Endothelial cell of umbilical vein (primary cell): ENCODE measurements around the gene PLEKHS1. TPM values are rescaled to one million over a fixed set of nuclear protein-coding genes. Genes with fewer than 3 reads are reported as not detected.

Experiments
- BruUV-seq: library from RNA; stranded (reverse); fragments of 400-500 nt; replicated peaks from 2 replicates; lab custom pipeline; 2021; lab: Mats Ljungman, UMichigan
- CTCF ChIA-PET: fragments of 300-600, 350-600 bp; sonication (Branson Sonifier 250); formaldehyde crosslinking; loops from one replicate; lab custom pipeline; 2021; ENCODE audit warnings: antibody characterized with exemption, inconsistent platforms; lab: Charles Lee
- POLR2A ChIA-PET: fragments of 300-600, 350-600 bp; sonication (Branson Sonifier 250); formaldehyde crosslinking; loops from one replicate; lab custom pipeline; 2021; ENCODE audit warnings: antibody characterized with exemption, inconsistent platforms; lab: Charles Lee
- DNase-seq: peaks from one replicate; pipeline ENCODE4 v3.0.0-alpha.2; 2011; ENCODE audit warnings: low read depth, low spot score
- FAIRE-seq: peaks from 2 replicates; lab custom pipeline; 2011; peaks lifted over from hg19 to GRCh38; lab: Jason Lieb, UNC
- H2AFZ ChIP-seq: 2 replicates; pipeline ENCODE4 v1.6.0; 2012; ENCODE audit warnings: low read depth, low read length, control low read depth, inconsistent platforms
- H3K27ac ChIP-seq: 2 replicates; pipeline ENCODE4 v1.5.1; 2011; ENCODE audit warnings: low read depth, mild to moderate bottlenecking, control low read depth, low read length, moderate library complexity; ENCODE audit not compliant: insufficient read depth
- H3K27me3 ChIP-seq, 2 experiments: 2 replicates each; pipeline versions ENCODE4 v1.6.0 to v1.6.1; 2011; ENCODE audit warnings: low read length in 2 of 2, mixed read lengths in 1 of 2; ENCODE audit not compliant: control insufficient read depth in 2 of 2, insufficient read depth in 2 of 2
- H3K36me3 ChIP-seq, 2 experiments: 2 replicates in 1 of 2; 3 replicates in 1 of 2; pipeline ENCODE4 v1.5.1; 2011; ENCODE audit warnings: low read length in 2 of 2, mild to moderate bottlenecking in 1 of 2, moderate library complexity in 1 of 2; ENCODE audit not compliant: control insufficient read depth in 2 of 2, insufficient read depth in 2 of 2; ENCODE audit errors: extremely low read depth in 1 of 2
- H3K4me1 ChIP-seq: 3 replicates; pipeline ENCODE4 v1.5.1; 2011; ENCODE audit warnings: mild to moderate bottlenecking, low read length; ENCODE audit not compliant: control insufficient read depth, insufficient read depth; ENCODE audit errors: extremely low read depth
- H3K4me2 ChIP-seq: 2 replicates; pipeline ENCODE4 v1.6.1; 2011; ENCODE audit warnings: low read length, control low read depth, mixed read lengths; ENCODE audit not compliant: insufficient read depth
- H3K4me3 ChIP-seq, 3 experiments: fragments of 200-600 bp in 1 of 3; sonication (generic), shearing (Covaris generic) in 1 of 3; replicated peaks in 1 of 3; 2 replicates each; pipeline ENCODE4 v1.5.1; 2011 to 2016; ENCODE audit warnings: control low read depth in 3 of 3, low read length in 3 of 3, mild to moderate bottlenecking in 2 of 3, inconsistent platforms in 1 of 3, low read depth in 1 of 3, moderate library complexity in 1 of 3; ENCODE audit not compliant: insufficient read depth in 1 of 3
- H3K79me2 ChIP-seq: 2 replicates; pipeline ENCODE4 v1.6.0; 2012; ENCODE audit warnings: low read length, inconsistent platforms; ENCODE audit not compliant: control insufficient read depth, insufficient read depth
- H3K9ac ChIP-seq: replicated peaks from 2 replicates; pipeline ENCODE3; 2011; ENCODE audit warnings: low read length, control low read depth; ENCODE audit not compliant: insufficient read depth; ENCODE audit errors: extremely low read depth
- H3K9me1 ChIP-seq: replicated peaks from 3 replicates; pipeline ENCODE4 v1.6.0; 2011; ENCODE audit warnings: mild to moderate bottlenecking, low read length; ENCODE audit not compliant: control insufficient read depth, insufficient read depth; ENCODE audit errors: extremely low read depth
- H3K9me3 ChIP-seq: replicated peaks from 2 replicates; pipeline ENCODE4 v1.5.1; 2012; ENCODE audit warnings: low read length, inconsistent platforms; ENCODE audit not compliant: control insufficient read depth, insufficient read depth
- H4K20me1 ChIP-seq: replicated peaks from 2 replicates; pipeline ENCODE3; 2011; ENCODE audit warnings: mild to moderate bottlenecking, low read length; ENCODE audit not compliant: control insufficient read depth, insufficient read depth; ENCODE audit errors: extremely low read depth
- CTCF ChIP-seq, 2 donors: IDR thresholded peaks; 1 replicate in 1 of 2; 2 replicates in 1 of 2; pipeline ENCODE4 v1.5.1; 2011; ENCODE audit warnings: low read length in 2 of 2, mild to moderate bottlenecking in 2 of 2, moderate library complexity in 2 of 2, control low read depth in 1 of 2, inconsistent platforms in 1 of 2, low read depth in 1 of 2; ENCODE audit not compliant: insufficient read depth in 1 of 2; ENCODE audit errors: extremely low read depth in 1 of 2
- EZH2 ChIP-seq: IDR thresholded peaks from 2 replicates; pipeline ENCODE4 v1.6.1; 2012; ENCODE audit warnings: borderline replicate concordance, low read depth, mild to moderate bottlenecking, moderate library complexity, low read length, inconsistent platforms; ENCODE audit not compliant: severe bottlenecking
- FOS ChIP-seq: IDR thresholded peaks from 2 replicates; pipeline ENCODE4 v1.6.1; 2011; ENCODE audit warnings: mild to moderate bottlenecking, low read length, moderate library complexity, borderline replicate concordance; ENCODE audit not compliant: insufficient read depth
- GATA2 ChIP-seq: IDR thresholded peaks from 2 replicates; pipeline ENCODE4 v1.7.0; 2011; ENCODE audit warnings: low read depth, mild to moderate bottlenecking, moderate library complexity, mixed read lengths, low read length; ENCODE audit not compliant: insufficient read length, insufficient read depth
- JUN ChIP-seq: IDR thresholded peaks from 2 replicates; pipeline ENCODE4 v1.6.1; 2011; ENCODE audit warnings: borderline replicate concordance, low read depth; ENCODE audit not compliant: insufficient read length, insufficient read depth
- MAX ChIP-seq: IDR thresholded peaks from 2 replicates; pipeline ENCODE4 v1.6.1; 2011; ENCODE audit not compliant: insufficient read depth, insufficient read length
- MYC ChIP-seq: IDR thresholded peaks from one replicate; pipeline ENCODE4 v1.6.1; 2011; ENCODE audit warnings: mild to moderate bottlenecking, low read depth, low read length
- POLR2A ChIP-seq: IDR thresholded peaks from 2 replicates; pipeline ENCODE4 v1.6.1; 2012; ENCODE audit warnings: low read depth, mild to moderate bottlenecking, control low read depth, low read length
- POLR2AphosphoS5 ChIP-seq: IDR thresholded peaks from 2 replicates; pipeline ENCODE4 v1.6.1; 2012; ENCODE audit warnings: low read depth, mild to moderate bottlenecking, control low read depth, low read length, moderate library complexity; ENCODE audit not compliant: insufficient read depth
- dilution Hi-C: fragments of 300-500 bp; cut with MboI; formaldehyde crosslinking; loops from one replicate; pipeline ENCODE4 v1.15.0; 2019; ENCODE audit warnings: low sequenced_read_pairs; ENCODE audit not compliant: extremely low pct_ligation_motif_present
- intact Hi-C: fragments of 100-400 bp; cut with micrococcal nuclease; formaldehyde crosslinking; loops from one replicate; pipeline ENCODE4 v1.10.0; 2022
- polyA plus RNA-seq, 4 experiments: library from polyadenylated mRNA; depleted of rRNA in 3 of 4; stranded (reverse) in 3 of 4; unstranded in 1 of 4; fragments of >200 nt; gene quantifications; 2 replicates each; pipeline versions ENCODE4 v1.2.1 to v1.2.3, GENCODE V29; 2011 to 2012; ENCODE audit warnings: missing spikeins in 1 of 4
- total RNA-seq: library from RNA; stranded (reverse); gene quantifications from 2 replicates; pipeline ENCODE4 v1.2.3, GENCODE V29; 2021

PLEKHS1 gene
- total and polyA plus RNA-seq, 2 donors (not counting 3 experiments of a cell fraction or from before 2014, with no cell fraction given): not detected

- ChIA-PET POLR2A (no interaction called here), CTCF (interaction anchor here (0.7 to 1.3 kb wide), 2 partner anchors 8 to 10 kb away, joined by 3 to 4 read pairs (median 3); no protein-coding TSS in a partner anchor)
- Histone ChIP-seq H3K27me3 (no peaks in the 10 kb centered on the region), H2AFZ (no peak overlapping the region), H3K4me2 (no peak overlapping the region), H3K9me1 (no peaks in the 10 kb centered on the region), H3K4me3 (no peak overlapping the region), H3K36me3 (peaks cover 2 to 3% of the 10 kb centered on the region in 2 experiments), H3K27ac (no peak overlapping the region), H3K9ac (no peak overlapping the region), H3K9me3 (no peaks in the 10 kb centered on the region), H4K20me1 (no peaks in the 10 kb centered on the region), H3K4me1 (peaks cover 16% of the 10 kb centered on the region), H3K79me2 (no peaks in the 10 kb centered on the region)
- FAIRE-seq (no peak), DNase-seq (no peak)
- BruUV-seq: no TSS peak
- TF ChIP-seq MYC (no peak), CTCF (IDR thresholded peaks at IDR 0.05; ENCODE audit: extremely low read depth in 1 of 2, insufficient read depth in 1 of 2, low read depth in 1 of 2, low read length in 2 of 2) (no peak), JUN (no peak), POLR2A (no peak), EZH2 (no peak), MAX (no peak), POLR2AphosphoS5 (no peak), GATA2 (no peak), FOS (no peak)
- dilution Hi-C loops: no loop called here
- intact Hi-C loops: no loop called here
Measured at GRCh38 chr10:113712755-113713639, 38.5 kb upstream of the PLEKHS1 start.
